ENCODE results near the gene TMEM132D.

The TMEM132D gene

DNA sequence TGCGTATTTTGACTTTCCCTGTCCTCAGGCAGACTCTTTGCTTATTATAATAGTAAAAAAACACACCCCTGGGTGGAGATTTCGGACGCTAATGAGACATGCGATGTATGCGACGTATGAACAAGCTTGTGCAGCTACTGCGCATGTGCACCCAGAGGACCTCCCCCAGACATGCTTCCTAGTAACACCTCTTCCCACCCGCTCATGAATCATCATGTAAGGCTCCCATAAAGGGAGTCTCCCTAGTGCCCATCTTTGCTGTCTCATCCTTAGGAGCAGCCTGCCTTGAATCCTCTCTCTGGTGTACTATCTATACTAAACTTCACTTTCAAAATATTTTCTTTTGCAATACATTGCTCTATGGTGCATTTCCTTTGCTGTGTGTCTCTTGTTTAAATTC is 210.1 kb downstream of the TMEM132D start:
- Histone ChIP-seq H3K4me2 (ENCODE audit: low read length, poor library complexity, severe bottlenecking) (no peak overlapping the region), H3K4me1 (ENCODE audit: control insufficient read depth, insufficient read depth, low read depth, low read length) (no peaks in the 10 kb centered on the region), H2BK120ac (ENCODE audit: low read depth, low read length) (no peak overlapping the region), H2BK5ac (ENCODE audit: low read depth, low read length, poor library complexity, severe bottlenecking) (no peak overlapping the region), H2AFZ (ENCODE audit: low read depth, low read length) (no peak overlapping the region), H3K18ac (ENCODE audit: low read depth in 1 of 2, low read length in 2 of 2) (no peak overlapping the region), H4K91ac (ENCODE audit: low read length) (no peak overlapping the region), H3K27me3 (ENCODE audit: control insufficient read depth in 1 of 2, insufficient read depth in 1 of 2, low read length in 2 of 2) (no peaks in the 10 kb centered on the region), H3K4ac (ENCODE audit: low read depth in 1 of 2, low read length in 2 of 2) (no peak overlapping the region), H3K14ac (ENCODE audit: low read length in 2 of 2) (no peak overlapping the region), H3K9ac (ENCODE audit: low read length) (no peak overlapping the region), H3K4me3 (ENCODE audit: insufficient read depth in 1 of 2, low read depth in 1 of 2, low read length in 2 of 2) (no peak overlapping the region), H3K79me1 (replicated peaks; ENCODE audit: low read length, poor library complexity, severe bottlenecking) (no peaks in the 10 kb centered on the region), H4K8ac (ENCODE audit: low read length) (no peak overlapping the region), H2AK5ac (ENCODE audit: low read length, severe bottlenecking) (no peak overlapping the region), H3K36me3 (ENCODE audit: control insufficient read depth in 1 of 2, insufficient read depth in 2 of 2, low read depth in 1 of 2, low read length in 2 of 2) (no peaks in the 10 kb centered on the region), H2BK15ac (ENCODE audit: low read depth, poor library complexity, severe bottlenecking) (no peak overlapping the region), H3K27ac (ENCODE audit: low read length, poor library complexity, severe bottlenecking) (no peak overlapping the region), H3K9me3 (ENCODE audit: control insufficient read depth, low read length) (peaks cover 25% of the 10 kb centered on the region), H3K23ac (ENCODE audit: low read length in 2 of 2) (no peak overlapping the region), H2BK12ac (ENCODE audit: low read length in 2 of 2) (no peak overlapping the region)
- no peak for DNase-seq
- 91% methylated on average over 8 of the region's 8 CpGs for WGBS

DNA sequence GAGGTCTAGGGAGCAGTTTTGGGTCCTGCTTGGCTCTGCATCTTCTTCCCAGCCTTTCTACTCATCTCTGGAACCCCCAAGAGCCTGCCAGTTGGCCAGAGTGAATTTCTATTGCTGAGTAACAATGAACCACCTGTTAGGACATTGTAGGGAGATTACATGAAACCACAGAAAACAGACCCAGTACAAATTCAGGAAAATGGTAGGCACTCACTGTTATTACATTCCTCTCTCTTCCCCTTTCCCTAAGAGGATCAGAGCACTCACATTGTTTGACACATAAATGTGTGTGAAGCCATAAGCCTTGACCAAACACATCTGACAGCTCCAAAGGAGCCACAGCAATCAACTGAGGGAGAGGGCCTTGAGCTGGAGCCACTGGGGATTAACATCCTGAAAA is 216.1 kb downstream of the TMEM132D start:
- Histone ChIP-seq H3K4me2 (ENCODE audit: low read length, poor library complexity, severe bottlenecking) (no peak overlapping the region), H3K79me1 (replicated peaks; ENCODE audit: low read length, poor library complexity, severe bottlenecking) (no peaks in the 10 kb centered on the region), H3K18ac (ENCODE audit: low read depth in 1 of 2, low read length in 2 of 2) (no peak overlapping the region), H3K4ac (ENCODE audit: low read depth in 1 of 2, low read length in 2 of 2) (no peak overlapping the region), H3K23ac (ENCODE audit: low read length in 2 of 2) (no peak overlapping the region), H2BK120ac (ENCODE audit: low read depth, low read length) (no peak overlapping the region), H2BK5ac (ENCODE audit: low read depth, low read length, poor library complexity, severe bottlenecking) (no peak overlapping the region), H2BK12ac (ENCODE audit: low read length in 2 of 2) (no peak overlapping the region), H2AK5ac (ENCODE audit: low read length, severe bottlenecking) (no peak overlapping the region), H2AFZ (ENCODE audit: low read depth, low read length) (no peak overlapping the region), H3K4me3 (ENCODE audit: insufficient read depth in 1 of 2, low read depth in 1 of 2, low read length in 2 of 2) (no peak overlapping the region), H3K36me3 (ENCODE audit: control insufficient read depth in 1 of 2, insufficient read depth in 2 of 2, low read depth in 1 of 2, low read length in 2 of 2) (no peaks in the 10 kb centered on the region), H3K27ac (ENCODE audit: low read length, poor library complexity, severe bottlenecking) (no peak overlapping the region), H3K14ac (ENCODE audit: low read length in 2 of 2) (no peak overlapping the region), H3K9ac (ENCODE audit: low read length) (no peak overlapping the region), H3K4me1 (ENCODE audit: control insufficient read depth, insufficient read depth, low read depth, low read length) (no peaks in the 10 kb centered on the region), H2BK15ac (ENCODE audit: low read depth, poor library complexity, severe bottlenecking) (no peak overlapping the region), H3K9me3 (ENCODE audit: control insufficient read depth, low read length) (peaks cover 33% of the 10 kb centered on the region), H3K27me3 (ENCODE audit: control insufficient read depth in 1 of 2, insufficient read depth in 1 of 2, low read length in 2 of 2) (no peaks in the 10 kb centered on the region), H4K8ac (ENCODE audit: low read length) (no peak overlapping the region), H4K91ac (ENCODE audit: low read length) (no peak overlapping the region)
- DNase-seq: no peak

DNA sequence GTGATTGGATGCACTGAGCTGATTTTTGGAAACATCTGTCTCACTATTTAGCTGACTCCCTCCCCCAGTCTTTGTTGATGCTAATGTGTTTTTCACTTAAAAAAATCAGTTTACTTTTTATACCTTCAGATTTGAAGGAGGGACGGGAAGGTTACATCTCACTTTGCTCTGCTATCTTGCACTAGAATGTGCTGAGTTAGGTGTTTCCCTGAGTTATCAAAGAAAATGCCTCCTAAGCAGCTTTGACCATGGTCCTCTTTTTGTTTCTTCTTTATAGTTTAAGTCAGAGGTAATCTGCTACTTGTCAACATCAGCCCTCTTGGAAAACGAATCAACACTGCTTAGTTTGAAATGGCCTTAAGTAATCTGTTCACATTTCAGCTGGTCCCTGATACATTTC is 222.0 kb downstream of the TMEM132D start:
- H2BK5ac ChIP-seq (ENCODE audit: low read depth, low read length, poor library complexity, severe bottlenecking): no peak overlapping the region
- DNase-seq: no peak
- H2BK120ac ChIP-seq (ENCODE audit: low read depth, low read length): no peak overlapping the region
- H2BK12ac ChIP-seq (ENCODE audit: low read length in 2 of 2): no peak overlapping the region
- 67% methylated on average over 1 of the region's 2 CpGs for WGBS
- H3K27me3 ChIP-seq (ENCODE audit: control insufficient read depth in 1 of 2, insufficient read depth in 1 of 2, low read length in 2 of 2): no peaks in the 10 kb centered on the region
- no peaks in the 10 kb centered on the region for H3K36me3 ChIP-seq (ENCODE audit: control insufficient read depth in 1 of 2, insufficient read depth in 2 of 2, low read depth in 1 of 2, low read length in 2 of 2)
- H3K4me2 ChIP-seq (ENCODE audit: low read length, poor library complexity, severe bottlenecking): no peak overlapping the region
- no peaks in the 10 kb centered on the region for H3K79me1 ChIP-seq (replicated peaks; ENCODE audit: low read length, poor library complexity, severe bottlenecking)
- no peak overlapping the region for H4K91ac ChIP-seq (ENCODE audit: low read length)
- H2BK15ac ChIP-seq (ENCODE audit: low read depth, poor library complexity, severe bottlenecking): no peak overlapping the region
- no peak overlapping the region for H3K9ac ChIP-seq (ENCODE audit: low read length)
- H2AK5ac ChIP-seq (ENCODE audit: low read length, severe bottlenecking): no peak overlapping the region
- H3K4me1 ChIP-seq (ENCODE audit: control insufficient read depth, insufficient read depth, low read depth, low read length): no peaks in the 10 kb centered on the region
- no peak overlapping the region for H3K4ac ChIP-seq (ENCODE audit: low read depth in 1 of 2, low read length in 2 of 2)
- no peak overlapping the region for H3K14ac ChIP-seq (ENCODE audit: low read length in 2 of 2)
- no peak overlapping the region for H3K27ac ChIP-seq (ENCODE audit: low read length, poor library complexity, severe bottlenecking)
- no peak overlapping the region for H3K4me3 ChIP-seq (ENCODE audit: insufficient read depth in 1 of 2, low read depth in 1 of 2, low read length in 2 of 2)
- H3K23ac ChIP-seq (ENCODE audit: low read length in 2 of 2): no peak overlapping the region
- H2AFZ ChIP-seq (ENCODE audit: low read depth, low read length): no peak overlapping the region
- no peak overlapping the region for H3K18ac ChIP-seq (ENCODE audit: low read depth in 1 of 2, low read length in 2 of 2)
- no peak overlapping the region for H4K8ac ChIP-seq (ENCODE audit: low read length)
- H3K9me3 ChIP-seq (ENCODE audit: control insufficient read depth, low read length): peaks cover 36% of the 10 kb centered on the region

DNA sequence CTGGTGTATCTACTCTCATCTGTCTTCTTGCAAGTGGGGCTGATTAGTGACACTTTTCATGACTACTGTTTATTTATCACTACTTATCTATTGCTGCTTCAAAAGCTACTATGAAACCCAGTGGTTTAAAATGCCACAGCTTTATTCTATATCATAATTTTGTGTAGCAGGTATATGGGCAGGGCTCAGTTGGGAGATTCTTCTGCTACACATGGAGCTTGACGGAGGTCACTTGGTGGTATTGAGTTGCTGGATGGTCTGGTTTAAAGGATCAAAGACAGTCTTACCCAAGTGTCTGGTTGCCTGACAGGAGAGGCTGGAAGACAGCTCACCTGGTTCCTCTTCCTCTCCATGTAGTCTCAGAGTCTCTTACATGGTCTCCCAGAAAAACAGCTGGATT is 222.7 kb downstream of the TMEM132D start:
- Histone ChIP-seq H3K27me3 (ENCODE audit: control insufficient read depth in 1 of 2, insufficient read depth in 1 of 2, low read length in 2 of 2) (no peaks in the 10 kb centered on the region), H4K91ac (ENCODE audit: low read length) (no peak overlapping the region), H4K8ac (ENCODE audit: low read length) (no peak overlapping the region), H3K27ac (ENCODE audit: low read length, poor library complexity, severe bottlenecking) (no peak overlapping the region), H3K4me3 (ENCODE audit: insufficient read depth in 1 of 2, low read depth in 1 of 2, low read length in 2 of 2) (no peak overlapping the region), H2BK15ac (ENCODE audit: low read depth, poor library complexity, severe bottlenecking) (no peak overlapping the region), H2BK12ac (ENCODE audit: low read length in 2 of 2) (no peak overlapping the region), H3K4ac (ENCODE audit: low read depth in 1 of 2, low read length in 2 of 2) (no peak overlapping the region), H3K4me2 (ENCODE audit: low read length, poor library complexity, severe bottlenecking) (no peak overlapping the region), H2AK5ac (ENCODE audit: low read length, severe bottlenecking) (no peak overlapping the region), H2AFZ (ENCODE audit: low read depth, low read length) (no peak overlapping the region), H3K18ac (ENCODE audit: low read depth in 1 of 2, low read length in 2 of 2) (no peak overlapping the region), H2BK5ac (ENCODE audit: low read depth, low read length, poor library complexity, severe bottlenecking) (no peak overlapping the region), H3K79me1 (replicated peaks; ENCODE audit: low read length, poor library complexity, severe bottlenecking) (no peaks in the 10 kb centered on the region), H3K9me3 (ENCODE audit: control insufficient read depth, low read length) (peaks cover 36% of the 10 kb centered on the region), H3K14ac (ENCODE audit: low read length in 2 of 2) (no peak overlapping the region), H2BK120ac (ENCODE audit: low read depth, low read length) (no peak overlapping the region), H3K9ac (ENCODE audit: low read length) (no peak overlapping the region), H3K23ac (ENCODE audit: low read length in 2 of 2) (no peak overlapping the region), H3K36me3 (ENCODE audit: control insufficient read depth in 1 of 2, insufficient read depth in 2 of 2, low read depth in 1 of 2, low read length in 2 of 2) (no peaks in the 10 kb centered on the region), H3K4me1 (ENCODE audit: control insufficient read depth, insufficient read depth, low read depth, low read length) (no peaks in the 10 kb centered on the region)
- 70% methylated on average over 1 of the region's 1 CpG for WGBS
- DNase-seq: no peak

Measured in mesenchymal stem cell (in vitro differentiated cells and primary cell).